ENCODE measurements around the gene PLET1. TPM values are rescaled to one million over a fixed set of nuclear protein-coding genes. Genes with fewer than 3 reads are reported as not detected.

The PLET1 gene
- total and polyA plus RNA-seq, 4 donors, result not detected

- TF ChIP-seq REST (IDR thresholded peaks at IDR 0.05) (no peak), FOXA1 (IDR thresholded peaks at IDR 0.05) (no peak), YY1 (IDR thresholded peaks at IDR 0.05) (no peak), EGR1 (IDR thresholded peaks at IDR 0.05; ENCODE audit: low read depth in 2 of 2) (no peak), NR2F2 (IDR thresholded peaks at IDR 0.05) (no peak), SP1 (IDR thresholded peaks at IDR 0.05) (no peak)
Measured at GRCh38 chr11:112277941-112278340, 17.3 kb upstream of the PLET1 start (continued).

GRCh38 chr11:112277029-112277428 is 16.4 kb upstream of the PLET1 start:
- 82% methylated on average over 1 of the region's 1 CpG for WGBS
- TF ChIP-seq ATF3 (IDR thresholded peaks at IDR 0.05) (no peak), JUND (IDR thresholded peaks at IDR 0.05) (no peak), FOXA2 (IDR thresholded peaks at IDR 0.05) (no peak), CTCF (IDR thresholded peaks at IDR 0.05; ENCODE audit: low read depth, low read length, missing input control) (no peak), YY1 (IDR thresholded peaks at IDR 0.05) (no peak), FOXA1 (IDR thresholded peaks at IDR 0.05) (no peak), SP1 (IDR thresholded peaks at IDR 0.05) (no peak), REST (IDR thresholded peaks at IDR 0.05) (no peak), MAX (IDR thresholded peaks at IDR 0.05) (no peak), TAF1 (conservative IDR thresholded peaks at IDR 0.05) (no peak), NR2F2 (IDR thresholded peaks at IDR 0.05) (no peak), HNF4A (conservative IDR thresholded peaks at IDR 0.05) (no peak), GABPA (IDR thresholded peaks at IDR 0.05 in 1 of 2, conservative IDR thresholded peaks at IDR 0.05 in 1 of 2) (no peak), RAD21 (IDR thresholded peaks at IDR 0.05) (no peak), EGR1 (IDR thresholded peaks at IDR 0.05; ENCODE audit: low read depth in 2 of 2) (no peak), HNF4G (IDR thresholded peaks at IDR 0.05) (no peak)
- TF ChIP-seq, protein P1, sequence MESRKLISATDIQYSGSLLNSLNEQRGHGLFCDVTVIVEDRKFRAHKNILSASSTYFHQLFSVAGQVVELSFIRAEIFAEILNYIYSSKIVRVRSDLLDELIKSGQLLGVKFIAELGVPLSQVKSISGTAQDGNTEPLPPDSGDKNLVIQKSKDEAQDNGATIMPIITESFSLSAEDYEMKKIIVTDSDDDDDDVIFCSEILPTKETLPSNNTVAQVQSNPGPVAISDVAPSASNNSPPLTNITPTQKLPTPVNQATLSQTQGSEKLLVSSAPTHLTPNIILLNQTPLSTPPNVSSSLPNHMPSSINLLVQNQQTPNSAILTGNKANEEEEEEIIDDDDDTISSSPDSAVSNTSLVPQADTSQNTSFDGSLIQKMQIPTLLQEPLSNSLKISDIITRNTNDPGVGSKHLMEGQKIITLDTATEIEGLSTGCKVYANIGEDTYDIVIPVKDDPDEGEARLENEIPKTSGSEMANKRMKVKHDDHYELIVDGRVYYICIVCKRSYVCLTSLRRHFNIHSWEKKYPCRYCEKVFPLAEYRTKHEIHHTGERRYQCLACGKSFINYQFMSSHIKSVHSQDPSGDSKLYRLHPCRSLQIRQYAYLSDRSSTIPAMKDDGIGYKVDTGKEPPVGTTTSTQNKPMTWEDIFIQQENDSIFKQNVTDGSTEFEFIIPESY (IDR thresholded peaks at IDR 0.05), result no peak
- H3K9ac ChIP-seq (ENCODE audit: low read depth in 1 of 2, low read length in 2 of 2), result no peak overlapping the region
- no peak overlapping the region for H3K4me3 ChIP-seq (ENCODE audit: low read depth in 1 of 3, low read length in 3 of 3)
- peaks cover 0 to 5% (median 5%) of the 10 kb centered on the region in 4 donors for H3K4me1 ChIP-seq (ENCODE audit: control insufficient read depth in 4 of 4, insufficient read depth in 4 of 4, low read length in 3 of 4)
- no peaks in the 10 kb centered on the region for H3K36me3 ChIP-seq (ENCODE audit: control insufficient read depth in 4 of 4, insufficient read depth in 3 of 4, low read depth in 1 of 4, low read length in 3 of 4)
- no peaks in the 10 kb centered on the region for H3K27me3 ChIP-seq (ENCODE audit: control insufficient read depth in 4 of 4, insufficient read depth in 4 of 4, low read length in 3 of 4)
- no peak overlapping the region for H3K27ac ChIP-seq (ENCODE audit: low read depth in 1 of 2, low read length in 2 of 2)
- H3K9me3 ChIP-seq (ENCODE audit: control insufficient read depth in 4 of 4, low read length in 3 of 4), result no peaks in the 10 kb centered on the region
- no peak for DNase-seq (ENCODE audit: low spot score)
